GM12891 (cell line): ENCODE measurements around the gene KLHL3.

Experiments used
- PAX5 ChIP-seq: IDR thresholded peaks from 2 replicates; pipeline ENCODE4 v1.6.1; 2011; ENCODE audit warnings: low read length, moderate library complexity, mild to moderate bottlenecking; ENCODE audit not compliant: insufficient read depth, severe bottlenecking
- POLR2A ChIP-seq: IDR thresholded peaks from 2 replicates; pipeline ENCODE4 v1.6.1; 2011; ENCODE audit warnings: low read depth, low read length, control low read depth
- POLR2AphosphoS5 ChIP-seq: IDR thresholded peaks from 2 replicates; pipeline ENCODE4 v1.6.1; 2011; ENCODE audit warnings: low read depth, low read length, control low read depth
- SPI1 ChIP-seq: IDR thresholded peaks from 2 replicates; pipeline ENCODE4 v1.6.1; 2011; ENCODE audit warnings: low read depth, low read length, control low read depth
- TAF1 ChIP-seq: IDR thresholded peaks from 2 replicates; pipeline ENCODE4 v1.6.1; 2011; ENCODE audit warnings: low read depth, low read length, control low read depth

DNA sequence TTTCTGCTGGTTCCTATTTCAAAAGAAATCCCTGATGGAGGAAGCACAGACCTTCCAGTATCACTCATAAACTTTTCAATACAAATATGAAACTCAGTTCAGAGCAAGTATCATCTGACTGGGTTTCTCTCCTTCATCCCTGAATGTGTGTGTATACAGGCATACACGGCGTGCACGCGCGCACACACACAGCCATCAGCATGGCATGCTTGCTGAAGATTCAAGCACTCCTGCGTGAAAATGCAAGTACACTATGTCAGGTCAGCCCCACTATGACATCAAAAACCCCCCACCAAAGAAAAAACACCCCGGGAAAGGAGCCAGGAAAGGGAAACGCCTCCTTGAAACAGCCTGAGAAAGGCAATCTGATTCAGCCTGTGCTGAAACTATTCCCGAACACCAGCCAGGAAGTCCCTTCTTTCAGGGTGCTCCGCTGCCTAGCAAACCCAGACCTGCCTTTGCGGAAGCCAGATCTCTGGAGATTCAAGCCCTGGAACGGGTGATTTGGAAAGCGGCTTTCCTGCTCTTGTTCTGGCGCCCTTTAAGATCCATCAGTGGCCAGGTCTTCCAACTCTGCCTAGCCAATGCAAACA is 831 bp downstream of the KLHL3 start:
- TF ChIP-seq POLR2A (no peak), TAF1 (no peak), SPI1 (no peak), POLR2AphosphoS5 (no peak), PAX5 (no peak)
